Ascending aorta (tissue), 2 donors: ENCODE measurements around the gene SCLY. TPM values are rescaled to one million over a fixed set of nuclear protein-coding genes. Genes with fewer than 3 reads are reported as not detected.

Source experiments
- DNase-seq, 2 donors: peaks; one replicate each; pipeline ENCODE4 v3.0.0-alpha.2; 2019; ENCODE audit warnings: low spot score in 2 of 2
- H3K27ac ChIP-seq, 2 donors: fragments of 200-600 bp; sonication (generic); one replicate each; pipeline ENCODE4 v1.5.1; 2016 to 2017; ENCODE audit warnings: mild to moderate bottlenecking in 1 of 2
- H3K27me3 ChIP-seq: fragments of 200-600 bp; sonication (generic); one replicate; pipeline ENCODE4 v1.5.1; 2017
- H3K36me3 ChIP-seq, 2 donors: fragments of 200-600 bp; sonication (generic); one replicate each; pipeline ENCODE4 v1.5.1; 2016
- H3K4me1 ChIP-seq, 2 donors: fragments of 200-600 bp; sonication (generic); one replicate each; pipeline ENCODE4 v1.5.1; 2016 to 2017; ENCODE audit warnings: mild to moderate bottlenecking in 1 of 2
- H3K4me3 ChIP-seq, 2 donors: fragments of 200-600 bp; sonication (generic); one replicate each; pipeline ENCODE4 v1.5.1; 2016 to 2017; ENCODE audit warnings: mild to moderate bottlenecking in 1 of 2
- H3K9me3 ChIP-seq, 2 donors: fragments of 200-600 bp; sonication (generic); one replicate each; pipeline ENCODE4 v1.5.1; 2016
- CTCF ChIP-seq, 3 experiments: fragments of 200-600 bp in 2 of 3; fragments of 450-650 bp in 1 of 3; sonication (generic) in 2 of 3; IDR thresholded peaks; one replicate each; pipeline ENCODE4 v1.5.1; 2016 to 2019; ENCODE audit warnings: antibody characterized with exemption in 3 of 3, mild to moderate bottlenecking in 1 of 3, moderate library complexity in 1 of 3
- intact Hi-C: fragments of 100-400 bp; cut with DNase I; formaldehyde crosslinking; loops from one replicate; pipeline ENCODE4 v1.15.1; 2023
- total RNA-seq: library from RNA; depleted of rRNA; stranded (reverse); fragments of >200 nt; gene quantifications from one replicate; pipeline ENCODE4 v1.1.0, GENCODE V29; 2016

The SCLY gene
- total RNA-seq, 1 donor from 2014 or later: 87.5 TPM

GRCh38 chr2:238128534-238129001 is 67.8 kb downstream of the SCLY start:
- Histone ChIP-seq H3K27me3 (no peaks in the 10 kb centered on the region), H3K9me3 (no peaks in the 10 kb centered on the region), H3K36me3 (no peaks in the 10 kb centered on the region), H3K4me1 (no peaks in the 10 kb centered on the region), H3K4me3 (no peak overlapping the region), H3K27ac (no peak overlapping the region)
- DNase-seq: no peak
- intact Hi-C loops: no loop called here
- no peak for TF ChIP-seq CTCF (IDR thresholded peaks at IDR 0.05)

GRCh38 chr2:238129166-238130010 is 68.6 kb downstream of the SCLY start:
- no peak for DNase-seq
- no peaks in the 10 kb centered on the region for H3K36me3 ChIP-seq

GRCh38 chr2:238130111-238130695 is 69.4 kb downstream of the SCLY start:
- intact Hi-C loops: no loop called here
- Histone ChIP-seq H3K27ac (no peak overlapping the region), H3K36me3 (no peaks in the 10 kb centered on the region), H3K4me1 (no peaks in the 10 kb centered on the region), H3K4me3 (no peak overlapping the region), H3K27me3 (no peaks in the 10 kb centered on the region), H3K9me3 (no peaks in the 10 kb centered on the region)
- no peak for DNase-seq
- no peak for TF ChIP-seq CTCF (IDR thresholded peaks at IDR 0.05)

More at GRCh38 chr2:238129166-238130010, 68.6 kb downstream of the SCLY start:
- no peak overlapping the region for H3K27ac ChIP-seq
- no peaks in the 10 kb centered on the region for H3K4me1 ChIP-seq
- H3K4me3 ChIP-seq: no peak overlapping the region
- no peak for TF ChIP-seq CTCF (IDR thresholded peaks at IDR 0.05)
- intact Hi-C loops: no loop called here
- H3K27me3 ChIP-seq: no peaks in the 10 kb centered on the region
- no peaks in the 10 kb centered on the region for H3K9me3 ChIP-seq

GRCh38 chr2:238130696-238131628 is 70.2 kb downstream of the SCLY start:
- DNase-seq: no peak
- intact Hi-C loops: no loop called here

More at GRCh38 chr2:238130696-238131628, 70.2 kb downstream of the SCLY start:
- Histone ChIP-seq H3K4me1 (no peaks in the 10 kb centered on the region), H3K9me3 (no peaks in the 10 kb centered on the region), H3K4me3 (no peak overlapping the region), H3K36me3 (no peaks in the 10 kb centered on the region), H3K27me3 (no peaks in the 10 kb centered on the region), H3K27ac (no peak overlapping the region)
- TF ChIP-seq CTCF (IDR thresholded peaks at IDR 0.05): no peak
